Large intestine (tissue), 3 donors: ENCODE measurements around the gene KMT5B. TPM values are rescaled to one million over a fixed set of nuclear protein-coding genes. Genes with fewer than 3 reads are reported as not detected.
A peak's percentile ranks its signal among the peaks of the same experiment; 100 is the strongest.

ENCODE experiments used
- DNase-seq, 2 donors: peaks; one replicate each; pipeline versions ENCODE4 v3.0.0 to v3.0.0-alpha.2; 2013
- H3K27ac ChIP-seq: one replicate; pipeline ENCODE4 v1.5.1; 2013; ENCODE audit warnings: low read length
- H3K27me3 ChIP-seq: 2 replicates; pipeline ENCODE4 v1.6.1; 2013; ENCODE audit warnings: low read length; ENCODE audit not compliant: control insufficient read depth, insufficient read depth
- H3K36me3 ChIP-seq: 2 replicates; pipeline ENCODE4 v1.6.1; 2013; ENCODE audit warnings: low read length; ENCODE audit not compliant: control insufficient read depth, insufficient read depth
- H3K4me1 ChIP-seq: one replicate; pipeline ENCODE4 v1.6.1; 2013; ENCODE audit warnings: low read length; ENCODE audit not compliant: control insufficient read depth, insufficient read depth
- H3K4me3 ChIP-seq: one replicate; pipeline ENCODE4 v1.5.1; 2013; ENCODE audit warnings: low read length
- H3K9me3 ChIP-seq: one replicate; pipeline ENCODE4 v1.6.1; 2013; ENCODE audit warnings: mild to moderate bottlenecking, low read depth, low read length, moderate library complexity; ENCODE audit not compliant: control insufficient read depth
- WGBS: methylation state at CpG from one replicate; pipeline ENCODE4 v1.1.5; 2013; ENCODE audit warnings: low lambda C conversion rate; ENCODE audit not compliant: insufficient coverage; 5-methylcytosine and 5-hydroxymethylcytosine counted together
- polyA plus RNA-seq: library from polyadenylated mRNA; unstranded; fragments of 120-200 nt; gene quantifications from one replicate; pipeline ENCODE4 v1.2.1, GENCODE V29; 2013

KMT5B gene
- polyA plus RNA-seq, 1 donor: 52.9 TPM

DNA sequence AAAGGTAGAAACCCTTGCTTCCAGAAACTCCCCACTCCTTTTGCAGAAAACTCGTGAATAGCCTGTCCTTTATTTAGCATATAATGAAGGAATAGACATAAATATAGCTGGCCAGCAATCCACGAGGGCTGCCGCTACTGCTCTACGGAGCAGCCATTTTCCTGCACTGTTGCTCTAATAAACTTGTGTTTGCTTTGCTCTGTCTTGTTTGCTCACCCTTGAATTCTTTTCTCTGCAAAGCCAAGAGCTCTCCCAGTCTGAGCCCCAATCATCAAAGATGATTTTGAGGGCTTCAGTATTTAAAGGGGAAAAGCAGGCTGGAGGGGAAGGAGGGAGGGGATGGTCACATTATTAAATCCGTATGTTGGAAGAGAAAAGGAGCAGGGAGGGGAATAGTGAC is 75.3 kb downstream of the KMT5B start:
- H3K9me3 ChIP-seq: peaks cover 16% of the 10 kb centered on the region
- peak overlapping the region; percentile 17 for H3K27ac ChIP-seq
- peak overlapping the region; percentile 8 for H3K4me3 ChIP-seq
- H3K27me3 ChIP-seq: no peaks in the 10 kb centered on the region
- 29% methylated on average over 2 of the region's 5 CpGs for WGBS
- peak in 1 of 2 donors; percentile 48 for DNase-seq
- peaks cover 4% of the 10 kb centered on the region for H3K4me1 ChIP-seq
- H3K36me3 ChIP-seq: no peaks in the 10 kb centered on the region

DNA sequence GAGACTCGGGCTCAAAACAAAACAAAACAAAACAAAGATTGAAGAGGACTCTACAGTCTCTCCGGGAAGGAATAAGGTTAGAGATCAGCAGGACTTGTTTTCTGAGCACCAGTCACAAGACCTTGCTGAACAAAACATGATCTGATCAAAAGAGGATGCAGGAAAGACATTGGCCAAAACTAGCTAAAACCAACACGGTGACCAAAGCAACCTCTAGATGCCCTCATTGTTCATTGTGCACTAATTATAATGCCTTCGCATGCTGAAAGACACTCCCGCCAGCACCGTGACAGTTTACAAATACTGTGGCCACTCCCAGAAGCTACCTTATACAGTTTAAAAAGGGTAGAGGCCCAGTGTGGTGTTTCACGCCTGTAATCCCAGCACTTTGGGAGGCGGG is 76.2 kb downstream of the KMT5B start:
- no CpG with 5 or more reads among the region's 8 CpGs for WGBS
- no peak overlapping the region for H3K27ac ChIP-seq

DNA sequence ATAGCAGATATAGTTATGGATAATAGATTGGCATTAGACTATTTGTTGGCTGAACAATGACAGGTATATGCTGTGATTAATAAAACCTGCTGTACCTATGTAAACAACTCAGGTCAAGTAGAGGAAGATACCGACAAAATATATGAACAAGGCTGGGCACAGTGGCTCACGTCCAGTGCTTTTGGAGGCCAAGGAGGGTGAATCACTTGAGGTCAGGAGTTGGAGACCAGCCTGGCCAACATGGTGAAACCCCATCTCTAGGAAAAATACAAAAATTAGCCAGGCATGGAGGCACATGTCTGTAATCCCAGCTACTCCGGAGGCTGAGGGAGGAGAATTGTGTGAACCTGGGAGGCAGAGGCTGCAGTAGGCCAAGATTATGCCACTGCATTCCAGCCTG is 77.9 kb downstream of the KMT5B start:
- Histone ChIP-seq H3K27me3 (no peaks in the 10 kb centered on the region), H3K27ac (no peak overlapping the region)
- WGBS: no CpG with 5 or more reads among the region's 3 CpGs

More for the DNA sequence above, 76.2 kb downstream of the KMT5B start:
- Histone ChIP-seq H3K9me3 (peaks cover 24% of the 10 kb centered on the region), H3K4me1 (peaks cover 4% of the 10 kb centered on the region), H3K27me3 (no peaks in the 10 kb centered on the region), H3K4me3 (no peak overlapping the region), H3K36me3 (no peaks in the 10 kb centered on the region)
- DNase-seq: no peak

DNA sequence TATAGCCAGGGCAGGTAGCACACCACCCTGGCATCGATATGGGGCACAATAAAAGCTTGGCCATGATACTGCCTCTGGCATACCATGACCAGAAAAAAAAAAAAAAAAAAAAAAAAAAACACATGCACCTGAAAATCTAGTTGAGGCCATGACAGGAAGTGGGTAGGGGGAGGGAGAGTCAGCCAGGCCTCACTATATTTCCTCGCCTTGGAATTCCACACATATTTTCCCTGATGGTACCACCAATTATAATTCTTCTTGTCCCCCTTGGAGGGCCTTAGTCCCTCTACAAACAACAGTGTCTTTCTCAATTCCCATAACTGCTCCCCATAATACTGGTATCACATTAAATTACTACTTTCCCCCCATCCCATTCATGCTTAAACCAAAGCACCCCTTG is 79.3 kb downstream of the KMT5B start:
- H3K36me3 ChIP-seq: no peaks in the 10 kb centered on the region
- peaks cover 24% of the 10 kb centered on the region for H3K9me3 ChIP-seq
- no peaks in the 10 kb centered on the region for H3K27me3 ChIP-seq
- peaks cover 19% of the 10 kb centered on the region for H3K4me1 ChIP-seq
- WGBS: no CpG with 5 or more reads among the region's 2 CpGs
- DNase-seq: no peak
- no peak overlapping the region for H3K4me3 ChIP-seq
- H3K27ac ChIP-seq: no peak overlapping the region

More for the DNA sequence above, 77.9 kb downstream of the KMT5B start:
- Histone ChIP-seq H3K4me3 (no peak overlapping the region), H3K36me3 (no peaks in the 10 kb centered on the region), H3K4me1 (peaks cover 5% of the 10 kb centered on the region), H3K9me3 (peaks cover 24% of the 10 kb centered on the region)
- DNase-seq: no peak

DNA sequence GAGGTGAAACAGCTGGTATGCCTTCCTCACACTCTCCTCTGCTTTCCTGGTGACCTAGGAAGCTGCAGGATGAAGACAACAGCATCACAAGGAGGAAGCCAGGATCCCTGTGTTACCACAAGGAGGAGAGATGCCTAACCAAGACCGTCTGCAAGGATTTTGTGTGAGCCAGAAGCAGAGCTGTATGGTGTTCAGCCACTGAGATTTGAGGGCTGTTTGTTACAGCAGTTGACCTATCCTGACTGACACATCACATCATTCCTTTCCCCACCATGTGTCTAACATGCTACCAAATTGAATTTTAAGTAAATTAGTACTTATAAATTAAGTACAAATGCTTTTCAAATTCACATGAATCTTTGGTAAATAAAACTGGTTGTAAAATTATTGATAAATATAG is 83.0 kb downstream of the KMT5B start:
- H3K9me3 ChIP-seq: peaks cover 24% of the 10 kb centered on the region
- WGBS: no CpG with 5 or more reads among the region's 1 CpG
- no peak for DNase-seq
- peaks cover 45% of the 10 kb centered on the region for H3K4me1 ChIP-seq
- peak overlapping the region; percentile 90 for H3K27ac ChIP-seq
- H3K4me3 ChIP-seq: no peak overlapping the region
- H3K27me3 ChIP-seq: no peaks in the 10 kb centered on the region
- no peaks in the 10 kb centered on the region for H3K36me3 ChIP-seq

DNA sequence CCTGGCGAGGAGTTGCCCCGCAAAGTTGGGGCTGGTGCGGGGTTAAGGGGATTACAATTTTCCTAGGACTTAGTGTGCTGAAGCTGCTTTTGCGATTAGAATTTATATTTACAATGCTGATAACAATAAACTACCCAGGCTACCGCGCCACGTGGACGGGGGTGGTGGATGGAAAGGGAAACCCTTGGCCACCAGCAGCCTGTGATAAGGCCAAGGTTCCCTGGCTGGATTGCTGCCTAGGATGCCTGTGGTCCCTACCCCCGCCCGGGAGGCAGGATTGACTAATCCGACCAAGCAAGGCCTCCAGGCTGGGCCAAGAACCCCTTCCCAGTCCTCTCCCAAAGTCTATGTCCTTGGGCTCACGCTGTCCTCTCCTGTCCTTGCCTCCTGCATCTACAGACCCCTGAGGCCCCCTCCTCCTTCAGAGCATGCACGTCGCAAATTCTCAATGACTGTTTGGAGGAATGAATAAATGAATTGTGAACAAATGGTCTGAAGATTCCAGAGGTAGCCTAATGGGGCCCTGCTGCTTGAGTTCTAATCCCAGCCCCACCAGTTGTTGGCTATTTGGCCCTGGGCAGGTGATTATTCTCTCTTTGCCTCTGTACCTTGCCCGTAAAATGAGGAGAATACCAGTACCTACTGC is 84.3 kb downstream of the KMT5B start:
- Histone ChIP-seq H3K9me3 (peaks cover 17% of the 10 kb centered on the region), H3K4me3 (peak overlapping the region; percentile 42), H3K27me3 (no peaks in the 10 kb centered on the region), H3K4me1 (peaks cover 54% of the 10 kb centered on the region), H3K27ac (peak overlapping the region; percentile 90), H3K36me3 (no peaks in the 10 kb centered on the region)
- no CpG with 5 or more reads among the region's 15 CpGs for WGBS
- peak; percentile 87 to 95 for DNase-seq

DNA sequence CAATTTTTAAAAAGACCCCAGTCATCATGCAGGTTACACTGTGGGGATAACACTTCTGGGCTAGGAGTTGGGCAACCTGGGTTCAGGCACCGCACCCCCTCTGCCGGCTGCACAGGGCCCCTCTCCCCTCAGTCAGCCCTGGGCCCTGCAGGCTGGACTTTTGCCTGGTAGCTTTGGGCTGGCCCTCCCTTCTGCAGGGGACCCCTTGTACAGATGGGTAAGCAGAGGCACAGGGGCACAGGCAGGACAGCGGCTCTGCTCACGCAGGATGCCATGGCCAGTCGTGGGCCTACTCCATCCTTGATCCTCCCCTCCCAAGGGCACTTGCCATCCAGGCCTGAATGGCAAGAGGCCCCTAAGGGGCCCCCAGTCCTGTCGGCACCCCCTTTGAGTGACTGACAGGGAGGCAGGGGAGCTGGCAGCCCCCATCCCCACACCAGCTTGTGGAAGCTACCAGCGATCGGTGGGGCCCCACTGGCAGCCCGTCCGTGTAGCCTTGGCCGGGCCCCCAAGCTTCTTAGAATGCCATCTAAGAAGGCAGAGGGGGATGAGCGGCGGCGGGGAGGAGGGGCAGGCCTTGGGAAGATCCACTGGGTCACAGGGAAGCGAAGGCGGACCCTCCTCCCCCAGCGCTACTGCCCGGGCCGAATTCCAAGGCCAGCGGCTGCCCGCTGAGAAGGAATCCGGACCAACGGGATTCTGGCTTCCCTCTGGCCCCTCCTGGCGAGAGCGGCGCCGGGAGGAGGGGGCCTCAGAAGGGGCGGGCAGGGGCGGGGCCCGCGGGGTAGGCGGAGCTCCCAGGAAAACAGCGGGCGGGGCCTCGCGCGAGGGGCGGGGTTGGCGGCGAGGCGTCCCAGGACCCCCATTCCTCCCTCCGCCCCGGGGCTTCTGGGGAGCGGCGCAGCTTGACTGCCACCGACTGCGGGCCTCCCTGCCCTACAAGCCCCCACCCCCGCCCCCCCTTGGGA is 85.1 kb downstream of the KMT5B start:
- Histone ChIP-seq H3K4me1 (peaks cover 58% of the 10 kb centered on the region), H3K9me3 (peaks cover 9% of the 10 kb centered on the region), H3K36me3 (no peaks in the 10 kb centered on the region), H3K4me3 (peak overlapping the region; percentile 42), H3K27ac (peak overlapping the region; percentile 90), H3K27me3 (no peaks in the 10 kb centered on the region)
- WGBS: no CpG with 5 or more reads among the region's 48 CpGs
- peak; percentile 87 to 92 for DNase-seq

DNA sequence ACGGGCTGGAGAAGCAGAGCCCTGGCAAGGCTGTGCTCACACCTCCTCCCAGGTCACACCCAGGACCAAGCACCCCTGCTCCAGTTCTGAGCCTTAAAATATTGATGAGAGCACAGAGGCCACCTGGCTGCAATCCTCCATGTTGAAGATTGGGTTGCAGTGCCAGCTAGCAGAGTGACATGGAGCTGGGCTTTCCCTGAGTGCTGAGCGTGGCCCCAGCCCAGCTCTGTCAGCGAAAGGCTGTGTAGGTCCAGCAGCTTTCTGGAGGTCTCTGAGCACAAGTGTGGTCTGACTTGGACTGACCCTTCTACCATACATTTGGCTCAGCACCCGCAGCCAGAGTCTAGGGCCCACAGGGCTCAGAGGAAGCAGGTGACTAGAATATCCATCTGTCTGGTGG is 87.9 kb downstream of the KMT5B start:
- Histone ChIP-seq H3K27me3 (no peaks in the 10 kb centered on the region), H3K27ac (no peak overlapping the region), H3K36me3 (no peaks in the 10 kb centered on the region), H3K4me3 (no peak overlapping the region), H3K9me3 (no peaks in the 10 kb centered on the region), H3K4me1 (peaks cover 70% of the 10 kb centered on the region)
- WGBS: no CpG with 5 or more reads among the region's 4 CpGs
- DNase-seq: peak in 1 of 2 donors; percentile 20

DNA sequence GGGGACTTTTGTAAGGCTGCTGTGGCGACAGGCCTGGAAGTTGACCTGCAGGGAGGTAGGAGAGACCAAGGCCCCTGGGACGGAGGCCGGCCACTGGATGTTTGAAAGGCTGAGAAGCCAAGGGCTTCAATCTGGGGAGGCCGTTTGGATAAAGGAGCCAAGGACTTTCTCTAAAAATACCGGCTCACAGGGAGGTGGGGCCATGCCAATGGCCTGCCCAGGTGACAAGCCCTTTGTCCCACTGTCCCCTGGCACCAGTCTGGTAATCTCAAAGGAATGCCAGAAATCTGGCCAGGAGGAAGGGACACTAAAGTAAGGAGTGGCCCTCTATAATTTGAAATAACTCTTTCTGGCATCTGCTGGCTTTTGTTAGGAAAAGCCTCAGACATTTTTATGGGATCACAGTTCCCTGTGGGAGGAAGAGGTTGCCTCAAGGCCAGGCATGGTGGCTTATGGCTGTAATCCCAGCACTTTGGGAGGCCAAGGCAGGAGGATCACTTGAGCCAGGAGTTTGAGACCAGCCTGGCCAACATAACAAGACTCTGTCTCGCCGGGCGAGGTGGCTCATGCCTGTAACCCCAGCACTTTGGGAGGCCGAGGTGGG is 90.1 kb downstream of the KMT5B start:
- no peak overlapping the region for H3K4me3 ChIP-seq
- H3K9me3 ChIP-seq: no peaks in the 10 kb centered on the region
- WGBS: no CpG with 5 or more reads among the region's 9 CpGs
- peaks cover 52% of the 10 kb centered on the region for H3K4me1 ChIP-seq
- H3K36me3 ChIP-seq: no peaks in the 10 kb centered on the region
- no peaks in the 10 kb centered on the region for H3K27me3 ChIP-seq
- peak overlapping the region; percentile 39 for H3K27ac ChIP-seq
- DNase-seq: peak in 1 of 2 donors; percentile 33
